Astrocyte (in vitro differentiated cells and primary cell): Measurements from ENCODE around the gene NES. TPM values are rescaled to one million over a fixed set of nuclear protein-coding genes. Genes with fewer than 3 reads are reported as not detected.

ENCODE experiments used
- DNase-seq: peaks from one replicate; pipeline ENCODE4 v3.0.0-alpha.2; 2010; ENCODE audit warnings: low read depth
- FAIRE-seq: peaks from 2 replicates; lab custom pipeline; 2011; peaks lifted over from hg19 to GRCh38; lab: Jason Lieb, UNC
- H2AFZ ChIP-seq: 2 replicates; pipeline ENCODE4 v1.6.0; 2012; ENCODE audit warnings: low read depth, low read length, inconsistent platforms
- H3K27ac ChIP-seq: 2 replicates; pipeline ENCODE4 v1.5.1; 2011; ENCODE audit warnings: low read depth, low read length, inconsistent platforms
- H3K27me3 ChIP-seq: 2 replicates; pipeline ENCODE4 v1.6.0; 2011; ENCODE audit warnings: low read length, inconsistent platforms; ENCODE audit not compliant: insufficient read depth
- H3K36me3 ChIP-seq: 2 replicates; pipeline ENCODE4 v1.5.1; 2011; ENCODE audit warnings: low read length, inconsistent platforms; ENCODE audit not compliant: insufficient read depth
- H3K4me1 ChIP-seq: 2 replicates; pipeline ENCODE4 v1.5.1; 2011; ENCODE audit warnings: low read length, inconsistent platforms; ENCODE audit not compliant: insufficient read depth
- H3K4me2 ChIP-seq: 2 replicates; pipeline ENCODE4 v1.6.0; 2012; ENCODE audit warnings: low read length, inconsistent platforms
- H3K4me3 ChIP-seq: 2 replicates; pipeline ENCODE4 v1.5.1; 2011; ENCODE audit warnings: low read depth, mild to moderate bottlenecking, low read length, inconsistent platforms; ENCODE audit not compliant: insufficient read depth
- H3K79me2 ChIP-seq: 2 replicates; pipeline ENCODE4 v1.6.0; 2012; ENCODE audit warnings: mild to moderate bottlenecking, low read length, inconsistent platforms; ENCODE audit not compliant: insufficient read depth
- H3K9ac ChIP-seq: 2 replicates; pipeline ENCODE4 v1.6.0; 2012; ENCODE audit warnings: mild to moderate bottlenecking, low read length, inconsistent platforms
- H3K9me3 ChIP-seq: 2 replicates; pipeline ENCODE4 v1.5.1; 2012; ENCODE audit warnings: low read depth, mild to moderate bottlenecking, low read length, inconsistent platforms; ENCODE audit not compliant: insufficient read depth
- H4K20me1 ChIP-seq: 2 replicates; pipeline ENCODE4 v1.6.0; 2012; ENCODE audit warnings: low read length, inconsistent platforms; ENCODE audit not compliant: insufficient read depth
- H3K27ac Mint-ChIP-seq: one replicate; pipeline ENCODE4 v1.8.0; 2021; ENCODE audit warnings: mild to moderate bottlenecking, mixed read lengths; ENCODE audit not compliant: unreplicated experiment
- H3K27me3 Mint-ChIP-seq: one replicate; pipeline ENCODE4 v1.8.0; 2021; ENCODE audit warnings: low read depth, mixed read lengths; ENCODE audit not compliant: unreplicated experiment
- H3K36me3 Mint-ChIP-seq: one replicate; pipeline ENCODE4 v1.8.0; 2021; ENCODE audit warnings: low read depth, mixed read lengths; ENCODE audit not compliant: unreplicated experiment
- H3K4me1 Mint-ChIP-seq: one replicate; pipeline ENCODE4 v1.8.0; 2021; ENCODE audit warnings: low read depth, mixed read lengths; ENCODE audit not compliant: unreplicated experiment
- H3K4me3 Mint-ChIP-seq: one replicate; pipeline ENCODE4 v1.8.0; 2021; ENCODE audit warnings: mild to moderate bottlenecking, moderate library complexity, mixed read lengths; ENCODE audit not compliant: unreplicated experiment
- H3K9me3 Mint-ChIP-seq: one replicate; pipeline ENCODE4 v1.8.0; 2021; ENCODE audit warnings: mild to moderate bottlenecking, mixed read lengths; ENCODE audit not compliant: unreplicated experiment
- EZH2 ChIP-seq: IDR thresholded peaks from 2 replicates; pipeline ENCODE4 v1.6.1; 2012; ENCODE audit warnings: mild to moderate bottlenecking, low read length, inconsistent platforms; ENCODE audit not compliant: insufficient read depth
- total RNA-seq: library from RNA; stranded (reverse); gene quantifications from 2 replicates; pipeline ENCODE4 v1.2.1, GENCODE V29; 2021
- TF ChIP-seq, protein P1 (sequence below): IDR thresholded peaks from 2 replicates; pipeline ENCODE4 v1.5.1; 2011; ENCODE audit warnings: low read depth, mild to moderate bottlenecking, inconsistent platforms, low read length, moderate library complexity; ENCODE audit not compliant: insufficient read depth

Gene NES
- total RNA-seq, 1 donor from 2014 or later = 310 TPM

DNA sequence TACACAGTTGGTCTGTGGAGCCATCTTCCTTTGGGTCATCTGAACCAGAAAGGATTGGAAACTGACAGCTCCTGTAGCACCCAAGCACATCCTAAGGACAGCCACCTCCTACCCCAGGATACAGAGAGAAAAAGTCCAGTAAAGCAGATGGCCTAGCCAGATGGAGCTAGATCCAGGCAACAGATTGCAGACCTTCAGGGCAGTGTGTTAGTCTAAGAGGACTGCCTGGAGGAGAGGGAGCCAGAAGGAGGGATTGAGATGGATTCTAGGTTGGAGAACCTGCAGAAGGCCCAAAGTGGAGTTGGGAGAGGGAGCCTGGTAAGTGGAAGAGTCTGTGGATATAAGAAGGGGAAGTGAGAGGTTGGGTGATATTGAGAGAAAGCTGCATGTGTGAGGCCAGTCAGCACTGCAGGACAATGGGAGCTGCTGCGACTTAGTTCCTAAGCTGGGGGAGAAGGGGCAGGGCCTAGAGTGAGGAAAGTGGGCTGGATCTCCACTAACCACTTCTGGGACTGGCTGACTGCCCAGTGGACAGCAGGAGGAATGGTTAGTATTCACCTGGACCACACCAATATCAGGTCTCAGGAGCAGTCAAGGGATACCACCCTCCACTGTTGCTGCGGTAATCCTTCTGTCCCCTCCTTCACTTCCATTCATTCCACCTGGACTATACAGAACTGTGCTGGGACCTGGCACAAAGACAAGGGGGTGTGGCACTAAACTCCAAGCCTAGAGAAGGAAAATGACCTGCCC is 21.9 kb downstream of the NES start:
- no peak for FAIRE-seq
- peaks cover 16% of the 10 kb centered on the region for H3K4me1 Mint-ChIP-seq
- H3K36me3 Mint-ChIP-seq = peaks cover 7% of the 10 kb centered on the region
- Histone ChIP-seq H2AFZ (no peak overlapping the region), H3K9ac (no peak overlapping the region), H3K79me2 (no peaks in the 10 kb centered on the region), H4K20me1 (peaks cover 3% of the 10 kb centered on the region), H3K4me2 (no peak overlapping the region), H3K36me3 (no peaks in the 10 kb centered on the region), H3K27ac (no peak overlapping the region), H3K4me3 (no peak overlapping the region), H3K9me3 (no peaks in the 10 kb centered on the region), H3K27me3 (peaks cover 39% of the 10 kb centered on the region), H3K4me1 (peaks cover 20% of the 10 kb centered on the region)
- H3K9me3 Mint-ChIP-seq = peaks cover 2% of the 10 kb centered on the region
- no peak overlapping the region for H3K4me3 Mint-ChIP-seq
- TF ChIP-seq EZH2 = no peak
- TF ChIP-seq, protein P1, sequence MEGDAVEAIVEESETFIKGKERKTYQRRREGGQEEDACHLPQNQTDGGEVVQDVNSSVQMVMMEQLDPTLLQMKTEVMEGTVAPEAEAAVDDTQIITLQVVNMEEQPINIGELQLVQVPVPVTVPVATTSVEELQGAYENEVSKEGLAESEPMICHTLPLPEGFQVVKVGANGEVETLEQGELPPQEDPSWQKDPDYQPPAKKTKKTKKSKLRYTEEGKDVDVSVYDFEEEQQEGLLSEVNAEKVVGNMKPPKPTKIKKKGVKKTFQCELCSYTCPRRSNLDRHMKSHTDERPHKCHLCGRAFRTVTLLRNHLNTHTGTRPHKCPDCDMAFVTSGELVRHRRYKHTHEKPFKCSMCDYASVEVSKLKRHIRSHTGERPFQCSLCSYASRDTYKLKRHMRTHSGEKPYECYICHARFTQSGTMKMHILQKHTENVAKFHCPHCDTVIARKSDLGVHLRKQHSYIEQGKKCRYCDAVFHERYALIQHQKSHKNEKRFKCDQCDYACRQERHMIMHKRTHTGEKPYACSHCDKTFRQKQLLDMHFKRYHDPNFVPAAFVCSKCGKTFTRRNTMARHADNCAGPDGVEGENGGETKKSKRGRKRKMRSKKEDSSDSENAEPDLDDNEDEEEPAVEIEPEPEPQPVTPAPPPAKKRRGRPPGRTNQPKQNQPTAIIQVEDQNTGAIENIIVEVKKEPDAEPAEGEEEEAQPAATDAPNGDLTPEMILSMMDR = no peak
- no peak for DNase-seq
- H3K27ac Mint-ChIP-seq = no peak overlapping the region
- H3K27me3 Mint-ChIP-seq = peaks cover 59% of the 10 kb centered on the region

GRCh38 chr1:156654700-156655099 is 22.5 kb downstream of the NES start:
- Mint-ChIP-seq H3K27ac (no peak overlapping the region), H3K27me3 (peaks cover 64% of the 10 kb centered on the region), H3K36me3 (peaks cover 7% of the 10 kb centered on the region), H3K4me3 (no peak overlapping the region), H3K9me3 (peaks cover 2% of the 10 kb centered on the region), H3K4me1 (peaks cover 12% of the 10 kb centered on the region)
- Histone ChIP-seq H3K79me2 (no peaks in the 10 kb centered on the region), H3K4me1 (peaks cover 16% of the 10 kb centered on the region), H3K4me2 (no peak overlapping the region), H4K20me1 (peaks cover 3% of the 10 kb centered on the region), H3K9ac (no peak overlapping the region), H3K36me3 (no peaks in the 10 kb centered on the region), H3K4me3 (no peak overlapping the region), H3K27me3 (peaks cover 39% of the 10 kb centered on the region), H3K27ac (no peak overlapping the region), H2AFZ (no peak overlapping the region), H3K9me3 (no peaks in the 10 kb centered on the region)
- no peak for FAIRE-seq
- TF ChIP-seq, protein P1 = no peak
- no peak for TF ChIP-seq EZH2
- no peak for DNase-seq

- no peak overlapping the region for H3K4me3 ChIP-seq
- TF ChIP-seq EZH2 = no peak
- TF ChIP-seq, protein P1 = no peak
These were observed 24.2 kb downstream of the NES start for GRCh38 chr1:156652992-156653355.

More at GRCh38 chr1:156652992-156653355, 24.2 kb downstream of the NES start:
- H3K4me1 Mint-ChIP-seq = peaks cover 8% of the 10 kb centered on the region
- no peak overlapping the region for H3K27ac Mint-ChIP-seq
- Histone ChIP-seq H3K4me1 (peaks cover 11% of the 10 kb centered on the region), H2AFZ (no peak overlapping the region), H3K27me3 (peaks cover 52% of the 10 kb centered on the region), H3K27ac (no peak overlapping the region), H3K9ac (no peak overlapping the region), H3K4me2 (no peak overlapping the region), H3K79me2 (no peaks in the 10 kb centered on the region), H3K9me3 (no peaks in the 10 kb centered on the region), H4K20me1 (peaks cover 3% of the 10 kb centered on the region), H3K36me3 (no peaks in the 10 kb centered on the region)
- FAIRE-seq = no peak
- H3K9me3 Mint-ChIP-seq = peaks cover 2% of the 10 kb centered on the region
- no peak for DNase-seq
- H3K36me3 Mint-ChIP-seq = peaks cover 10% of the 10 kb centered on the region
- no peak overlapping the region for H3K4me3 Mint-ChIP-seq
- peaks cover 80% of the 10 kb centered on the region for H3K27me3 Mint-ChIP-seq
